NCI-H1694 treated with DMSO at 0.1 percent for 48 hours (cell line): ENCODE data around the gene KLF11.
A peak's percentile ranks its signal among the peaks of the same experiment; 100 is the strongest.

ENCODE experiments used
- DNase-seq: peaks from one replicate; lab custom pipeline; 2025; lab: John Stamatoyannopoulos, UW

The KLF11 gene

DNA sequence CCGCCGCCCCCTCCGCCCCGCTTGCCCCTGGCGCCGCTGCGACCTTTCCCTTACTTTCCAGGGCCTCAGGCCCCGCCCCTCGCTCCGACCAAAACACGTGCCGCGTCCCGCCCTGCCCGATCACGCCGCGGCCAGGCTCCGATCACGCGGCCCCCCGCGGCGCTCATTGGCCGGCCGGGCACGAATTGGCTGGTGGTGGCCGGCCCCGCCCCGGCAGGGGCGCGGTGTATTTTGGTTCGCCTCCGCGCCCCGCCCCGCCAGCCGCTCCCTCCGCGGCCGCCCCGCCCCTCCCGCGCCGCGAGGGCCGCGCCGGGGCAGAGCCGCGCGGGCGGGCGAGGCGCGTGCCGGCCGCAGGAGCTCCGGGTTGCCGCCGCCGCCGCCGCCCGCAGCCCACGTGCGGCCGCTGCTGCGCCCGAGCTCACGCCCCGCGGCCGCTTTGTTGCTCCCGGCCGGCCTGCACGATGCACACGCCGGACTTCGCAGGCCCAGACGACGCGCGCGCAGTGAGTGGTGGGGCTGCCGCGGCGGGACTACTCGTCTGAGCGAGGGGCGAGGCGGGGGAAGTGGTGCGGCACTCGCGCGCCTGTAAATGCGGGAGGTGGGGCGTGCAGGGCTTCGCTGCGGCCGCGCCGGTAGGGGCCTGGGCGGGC lies at the start of gene KLF11:
Gene KLF11, plus strand, starts transcription at position 295 of the 650 bp plus-strand sequence. Its CDS starts 167 bp downstream, at position 462.
- DNase-seq: peak; percentile 69

- DNase-seq: no peak
Observed at GRCh38 chr2:9994462-9994861, 48.9 kb upstream of the KLF11 start.

DNA sequence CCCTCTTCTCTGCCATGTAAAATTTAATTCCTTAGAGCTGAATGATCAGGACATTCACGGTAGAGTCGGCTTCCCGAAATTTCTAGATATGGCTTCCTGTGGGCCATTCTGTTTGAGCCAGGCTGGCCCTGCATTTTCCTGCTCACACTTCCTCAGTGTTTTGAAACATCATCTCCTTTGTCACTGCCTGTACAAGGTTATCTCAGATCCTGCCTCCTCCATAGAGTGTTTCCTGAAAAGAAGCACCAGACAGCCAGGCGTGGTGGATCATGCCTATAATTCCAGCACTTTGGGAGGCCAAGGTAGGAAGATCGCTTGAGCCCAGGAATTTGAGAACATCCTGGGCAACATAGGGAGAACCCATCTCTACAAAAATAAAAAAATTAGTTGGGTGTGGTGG lies 48.3 kb upstream of the KLF11 start:
- DNase-seq: no peak

DNA sequence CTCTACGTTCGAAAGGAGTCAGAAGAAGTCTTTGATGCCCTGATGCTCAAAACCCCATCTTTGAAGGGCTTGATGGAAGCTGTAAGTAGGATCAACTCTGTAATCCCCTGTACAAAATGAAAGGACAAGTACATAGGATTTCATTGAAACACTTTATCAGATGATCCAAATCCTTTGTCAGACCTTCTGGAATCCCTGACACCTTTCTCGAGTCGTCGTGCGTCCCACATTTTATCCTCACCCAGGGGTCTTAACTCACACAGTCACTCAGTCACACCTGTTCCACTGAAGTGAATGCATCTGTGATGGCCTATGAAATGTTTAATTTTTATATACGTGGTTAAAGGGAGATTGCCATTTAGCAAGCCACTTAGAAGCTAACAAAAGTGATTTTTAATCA lies 47.0 kb upstream of the KLF11 start:
- DNase-seq: no peak

- DNase-seq: no peak
Observed at GRCh38 chr2:9997936-9998335, 45.4 kb upstream of the KLF11 start.

- DNase-seq: no peak
Observed at GRCh38 chr2:9998916-9999654, 44.3 kb upstream of the KLF11 start.

DNA sequence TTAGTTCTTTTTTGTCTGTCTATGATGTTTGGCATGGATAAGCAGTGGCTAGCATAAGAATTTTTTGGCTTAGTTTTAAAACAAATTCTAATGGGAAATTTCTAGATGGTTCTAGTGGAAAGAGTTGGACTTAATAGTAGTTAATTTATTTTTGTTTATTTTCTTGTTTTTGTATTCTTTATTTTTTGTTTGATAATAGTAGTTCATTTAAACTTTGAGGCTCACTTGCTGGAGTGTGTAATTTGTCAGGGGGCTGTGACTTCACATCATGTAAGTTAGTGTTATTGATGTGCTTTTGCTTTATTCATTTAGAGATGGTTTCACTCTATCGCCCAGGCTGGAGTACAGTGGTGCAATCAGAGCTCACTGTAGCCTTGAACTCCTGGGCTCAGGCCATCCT lies 43.7 kb upstream of the KLF11 start:
- DNase-seq: no peak

DNA sequence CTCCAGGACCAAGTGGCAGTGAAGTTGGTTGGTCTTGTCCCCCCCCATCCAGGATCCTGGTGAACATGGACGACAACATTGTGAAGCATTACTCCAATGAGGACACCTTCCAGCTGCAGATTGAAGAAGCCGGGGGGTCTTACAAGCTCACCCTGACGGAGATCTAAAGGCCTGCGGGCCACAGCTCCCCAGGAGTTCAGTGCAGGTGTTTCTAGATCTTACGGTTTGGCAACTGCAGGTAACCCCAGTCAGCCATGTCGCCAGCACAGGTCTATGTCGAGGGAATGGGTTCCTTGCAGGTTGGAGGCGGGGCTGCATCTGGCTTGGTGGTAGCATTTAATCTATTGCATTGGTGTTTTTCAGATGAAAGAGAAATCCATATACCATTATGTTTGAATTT lies 42.8 kb upstream of the KLF11 start:
- DNase-seq: no peak

GRCh38 chr2:10001586-10001985 lies 41.8 kb upstream of the KLF11 start:
- no peak for DNase-seq

DNA sequence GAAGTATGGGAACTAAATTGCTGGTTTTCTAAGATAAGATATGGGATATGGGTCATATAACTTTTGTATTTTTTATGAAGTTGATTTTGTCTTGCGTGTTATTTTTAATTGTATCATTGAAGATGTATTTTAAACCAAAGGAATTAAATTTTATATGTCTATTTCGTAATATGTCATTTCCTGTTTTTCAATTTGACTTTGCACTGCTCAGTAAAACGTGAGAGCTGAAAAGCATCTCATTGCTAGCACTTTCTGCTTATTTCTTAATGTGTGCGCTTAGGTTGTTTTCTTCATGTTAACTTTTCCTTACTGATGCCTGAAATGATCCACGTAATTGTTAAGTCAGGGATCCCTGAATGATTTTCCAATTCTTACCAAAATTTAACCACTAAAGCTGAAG lies 41.2 kb upstream of the KLF11 start:
- no peak for DNase-seq

DNA sequence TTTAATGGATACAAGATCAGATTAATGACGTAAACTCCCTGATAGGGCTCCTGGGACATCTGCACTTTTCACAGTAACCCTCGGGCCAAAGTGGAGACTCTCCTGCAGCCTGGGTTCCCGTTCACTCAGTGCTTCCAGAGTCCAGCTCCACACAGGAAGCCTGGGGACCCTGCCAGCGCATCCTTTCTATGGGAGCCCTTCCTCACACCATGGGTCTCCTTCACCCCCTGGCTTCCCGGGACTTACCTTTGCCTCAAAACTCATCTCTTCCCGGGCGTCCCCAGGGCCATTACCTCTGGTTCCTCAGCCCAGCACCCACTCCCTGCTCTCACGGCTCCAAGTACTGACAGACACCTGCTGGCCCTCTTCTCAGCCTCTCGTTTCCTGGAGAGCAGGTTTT lies 40.7 kb upstream of the KLF11 start:
- no peak for DNase-seq

GRCh38 chr2:10003206-10004125 lies 39.9 kb upstream of the KLF11 start:
- DNase-seq: no peak

- DNase-seq: no peak
Observed at GRCh38 chr2:10004401-10004800, 38.9 kb upstream of the KLF11 start.

- no peak for DNase-seq
Observed at GRCh38 chr2:10004836-10005235, 38.5 kb upstream of the KLF11 start.

DNA sequence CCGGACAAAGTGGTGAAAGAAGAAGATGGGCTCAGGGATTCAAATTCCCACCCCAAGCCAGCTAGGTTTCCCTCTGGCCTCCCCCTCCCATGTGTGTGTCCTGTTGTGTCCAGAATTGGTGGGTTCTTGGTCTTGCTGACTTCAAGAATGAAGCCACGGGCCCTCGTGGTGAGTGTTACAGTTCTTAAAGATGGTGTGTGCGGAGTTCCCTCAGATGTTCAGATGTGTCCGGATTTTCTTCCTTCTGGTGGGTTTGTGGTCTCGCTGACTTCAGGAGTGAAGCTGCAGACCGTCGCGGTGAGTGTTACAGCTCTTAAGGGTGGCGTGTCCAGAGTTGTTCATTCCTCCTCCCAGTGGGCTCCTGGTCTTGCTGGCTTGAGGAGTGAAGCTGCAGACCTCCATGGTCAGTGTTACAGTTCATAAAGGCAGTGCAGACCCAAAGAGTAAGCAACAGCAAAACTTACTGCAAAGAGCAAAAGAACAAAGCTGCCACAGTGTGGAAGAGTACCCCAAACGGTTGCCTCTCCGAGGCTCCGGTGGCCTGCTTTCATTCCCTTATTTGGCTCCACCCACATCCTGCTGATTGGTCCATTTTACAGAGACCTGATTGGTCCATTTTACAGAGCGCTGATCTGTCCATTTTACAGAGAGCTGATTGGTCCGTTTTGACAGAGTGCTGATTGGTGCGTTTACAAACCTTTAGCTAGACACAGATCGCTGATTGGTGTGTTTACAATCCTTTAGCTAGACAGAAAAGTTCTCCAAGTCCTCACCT lies 37.7 kb upstream of the KLF11 start:
- DNase-seq: no peak

- DNase-seq: no peak
Observed at GRCh38 chr2:10006236-10007161, 36.9 kb upstream of the KLF11 start.

GRCh38 chr2:10007435-10007834 lies 35.9 kb upstream of the KLF11 start:
- no peak for DNase-seq

GRCh38 chr2:10007921-10008808 lies 35.2 kb upstream of the KLF11 start:
- DNase-seq: no peak

DNA sequence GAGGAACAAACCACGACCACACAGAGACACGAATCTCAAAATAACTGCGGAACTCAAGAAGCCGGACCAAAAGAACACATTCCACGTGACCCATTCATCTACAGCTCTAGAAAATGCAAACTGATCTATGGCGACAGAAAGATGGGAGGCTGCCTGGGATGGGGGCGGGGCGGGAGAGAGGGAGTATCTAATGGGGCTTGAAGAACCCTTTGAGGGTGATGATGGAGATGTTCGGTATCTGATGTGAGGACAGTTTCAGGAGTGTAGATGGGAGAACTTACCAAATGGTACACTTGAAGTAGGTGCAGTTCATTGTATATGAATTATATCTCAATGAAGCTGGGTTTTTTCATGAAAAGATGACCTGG lies 34.6 kb upstream of the KLF11 start:
- no peak for DNase-seq

- no peak for DNase-seq
Observed at GRCh38 chr2:10009271-10009810, 34.0 kb upstream of the KLF11 start.
